HepG2 (cell line): ENCODE data around the gene VWA7. TPM values are rescaled to one million over a fixed set of nuclear protein-coding genes. Genes with fewer than 3 reads are reported as not detected.

Experiments used
- CHCHD3 ChIP-seq: sonication (generic); formaldehyde crosslinking; IDR thresholded peaks from 2 replicates; pipeline ENCODE4 v1.8.0; 2022; ENCODE audit warnings: mild to moderate bottlenecking, missing genetic modification reagents, moderate library complexity
- CHD4 ChIP-seq: fragments of 200-600 bp; sonication (generic); IDR thresholded peaks from 2 replicates; pipeline ENCODE4 v1.7.0; 2017; ENCODE audit warnings: mild to moderate bottlenecking, low read length, borderline replicate concordance
- GABPB1 ChIP-seq: IDR thresholded peaks from 2 replicates; pipeline ENCODE4 v1.6.1; 2016; ENCODE audit warnings: mild to moderate bottlenecking, missing genetic modification reagents, moderate library complexity, missing compliant biosample characterization
- GTF2F1 ChIP-seq: fragments of 150-350 bp; IDR thresholded peaks from 2 replicates; pipeline ENCODE4 v1.6.1; 2014; ENCODE audit warnings: low read length
- HOXA5 ChIP-seq: sonication (generic); formaldehyde crosslinking; IDR thresholded peaks from 2 replicates; pipeline ENCODE4 v1.4.0; 2020; ENCODE audit warnings: missing genetic modification reagents
- KLF9 ChIP-seq: IDR thresholded peaks from 2 replicates; pipeline ENCODE4 v1.6.1; 2016; ENCODE audit warnings: low read depth
- MZF1 ChIP-seq: sonication (generic); formaldehyde crosslinking; IDR thresholded peaks from 2 replicates; pipeline ENCODE4 v1.8.1; 2023; ENCODE audit warnings: mild to moderate bottlenecking, missing genetic modification reagents, borderline replicate concordance
- NFIB ChIP-seq: sonication (generic); formaldehyde crosslinking; IDR thresholded peaks from 2 replicates; pipeline ENCODE4 v1.9.0; 2021; ENCODE audit warnings: missing genetic modification reagents, mild to moderate bottlenecking, borderline replicate concordance
- NR1H2 ChIP-seq: sonication (generic); formaldehyde crosslinking; IDR thresholded peaks from 2 replicates; pipeline ENCODE4 v1.8.1; 2022; ENCODE audit warnings: low read depth, missing genetic modification reagents, borderline replicate concordance
- PITX1 ChIP-seq: sonication (generic); formaldehyde crosslinking; IDR thresholded peaks from 2 replicates; pipeline ENCODE4 v1.5.1; 2020; ENCODE audit warnings: mild to moderate bottlenecking, missing genetic modification reagents
- SETDB1 ChIP-seq: sonication (generic); formaldehyde crosslinking; IDR thresholded peaks from 2 replicates; pipeline ENCODE4 v1.5.1; 2020; ENCODE audit warnings: missing genetic modification reagents, mild to moderate bottlenecking, borderline replicate concordance
- TCF7L2 ChIP-seq: IDR thresholded peaks from 2 replicates; pipeline ENCODE4 v1.6.1; 2011; ENCODE audit warnings: mild to moderate bottlenecking, low read depth, low read length, moderate library complexity
- ZBTB21 ChIP-seq: sonication (generic); formaldehyde crosslinking; IDR thresholded peaks from 2 replicates; pipeline ENCODE4 v1.4.0; 2020; ENCODE audit warnings: missing genetic modification reagents
- ZFYVE20 ChIP-seq: sonication (generic); formaldehyde crosslinking; IDR thresholded peaks from 2 replicates; pipeline ENCODE4 v1.8.0; 2023; ENCODE audit warnings: low read depth, mild to moderate bottlenecking, moderate library complexity, missing genetic modification reagents, borderline replicate concordance
- ZNF292 ChIP-seq: sonication (generic); formaldehyde crosslinking; IDR thresholded peaks from 2 replicates; pipeline ENCODE4 v1.8.1; 2022; ENCODE audit warnings: mild to moderate bottlenecking, low read depth, missing genetic modification reagents, borderline replicate concordance
- ZNF331 ChIP-seq: sonication (generic); formaldehyde crosslinking; IDR thresholded peaks from 2 replicates; pipeline ENCODE4 v1.4.0; 2020; ENCODE audit warnings: missing genetic modification reagents
- ZNF563 ChIP-seq: sonication (generic); formaldehyde crosslinking; IDR thresholded peaks from 2 replicates; pipeline ENCODE4 v1.8.0; 2022; ENCODE audit warnings: mild to moderate bottlenecking, moderate library complexity, missing genetic modification reagents
- ZNF7 ChIP-seq: IDR thresholded peaks from 2 replicates; pipeline ENCODE4 v1.6.1; 2016; ENCODE audit warnings: missing biosample characterization, missing genetic modification reagents
- ZNF720 ChIP-seq: sonication (generic); formaldehyde crosslinking; IDR thresholded peaks from 2 replicates; pipeline ENCODE4 v1.4.0; 2020; ENCODE audit warnings: missing genetic modification reagents
- ZSCAN9 ChIP-seq: IDR thresholded peaks from 2 replicates; pipeline ENCODE4 v1.6.1; 2016; ENCODE audit warnings: borderline replicate concordance
- polyA plus RNA-seq, 8 experiments: library from polyadenylated mRNA; depleted of rRNA in 3 of 8; stranded (reverse) in 7 of 8; unstranded in 1 of 8; fragments of >200 nt; fragmentation: Illumina TruSeq in 4 of 8; extraction: Trizol in 4 of 8; gene quantifications; 2 replicates each; pipeline versions ENCODE4 v1.2.1 to v1.2.3, GENCODE V29; 2011 to 2016; ENCODE audit warnings: low read depth in 4 of 8, missing spikeins in 1 of 8, mixed read lengths in 1 of 8; ENCODE audit not compliant: insufficient read depth in 1 of 8
- total RNA-seq, 5 experiments: library from RNA; depleted of rRNA; stranded (reverse); fragments of >200 nt; fragmentation: Illumina TruSeq; extraction: Trizol; gene quantifications; 2 replicates each; pipeline ENCODE4 v1.2.3, GENCODE V29; 2016; ENCODE audit warnings: low read depth in 1 of 5
- TF ChIP-seq, protein P1 (sequence below): sonication (generic); formaldehyde crosslinking; IDR thresholded peaks from 2 replicates; pipeline ENCODE4 v1.4.0; 2020; ENCODE audit warnings: missing genetic modification reagents
- TF ChIP-seq, protein P2 (sequence below): sonication (generic); formaldehyde crosslinking; IDR thresholded peaks from 2 replicates; pipeline ENCODE4 v1.9.0; 2022; ENCODE audit warnings: missing genetic modification reagents, mild to moderate bottlenecking, borderline replicate concordance
- TF ChIP-seq, protein P3 (sequence below): sonication (generic); formaldehyde crosslinking; IDR thresholded peaks from 2 replicates; pipeline ENCODE4 v1.4.0; 2020; ENCODE audit warnings: missing genetic modification reagents

Gene VWA7
- total and polyA plus RNA-seq, 2 of the 13 experiments (the other 11 are each of a cell fraction or from before 2014, with no cell fraction given), result 0.86 to 3.3 TPM

DNA sequence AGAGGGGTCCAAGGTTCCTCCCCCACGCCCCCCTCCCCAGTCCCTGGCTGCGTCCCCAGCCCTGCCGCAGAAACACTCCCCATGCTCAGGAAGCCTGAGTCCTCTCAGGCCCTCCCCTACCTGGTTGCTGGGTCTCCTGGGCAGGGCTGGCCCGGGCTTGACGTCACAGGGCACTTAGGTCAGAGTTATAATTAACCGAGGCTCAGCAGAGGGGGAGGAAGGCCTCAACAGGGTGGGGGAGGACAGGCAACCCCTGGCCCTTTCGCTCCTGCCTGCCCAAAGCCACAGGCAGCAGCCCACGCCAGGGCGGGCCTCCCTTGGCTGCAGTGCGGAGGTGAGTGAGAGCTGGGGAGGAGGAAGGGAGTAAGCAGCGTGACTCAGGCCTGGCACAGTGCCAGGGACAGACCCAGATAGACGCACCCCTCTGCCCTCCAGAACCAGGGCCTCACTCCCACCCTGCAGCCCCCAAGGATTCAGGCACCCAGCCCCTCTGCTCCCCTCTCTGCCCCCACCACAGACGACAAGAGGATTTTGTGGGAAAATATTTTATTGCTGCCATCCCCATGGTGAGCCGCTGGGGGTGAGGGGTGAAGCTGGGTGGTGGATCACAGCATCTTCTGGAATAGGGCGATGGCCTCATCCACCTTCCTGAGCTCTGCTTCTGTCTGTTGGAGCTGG is at the start of gene VWA7 (continued):
- TF ChIP-seq, protein P1, sequence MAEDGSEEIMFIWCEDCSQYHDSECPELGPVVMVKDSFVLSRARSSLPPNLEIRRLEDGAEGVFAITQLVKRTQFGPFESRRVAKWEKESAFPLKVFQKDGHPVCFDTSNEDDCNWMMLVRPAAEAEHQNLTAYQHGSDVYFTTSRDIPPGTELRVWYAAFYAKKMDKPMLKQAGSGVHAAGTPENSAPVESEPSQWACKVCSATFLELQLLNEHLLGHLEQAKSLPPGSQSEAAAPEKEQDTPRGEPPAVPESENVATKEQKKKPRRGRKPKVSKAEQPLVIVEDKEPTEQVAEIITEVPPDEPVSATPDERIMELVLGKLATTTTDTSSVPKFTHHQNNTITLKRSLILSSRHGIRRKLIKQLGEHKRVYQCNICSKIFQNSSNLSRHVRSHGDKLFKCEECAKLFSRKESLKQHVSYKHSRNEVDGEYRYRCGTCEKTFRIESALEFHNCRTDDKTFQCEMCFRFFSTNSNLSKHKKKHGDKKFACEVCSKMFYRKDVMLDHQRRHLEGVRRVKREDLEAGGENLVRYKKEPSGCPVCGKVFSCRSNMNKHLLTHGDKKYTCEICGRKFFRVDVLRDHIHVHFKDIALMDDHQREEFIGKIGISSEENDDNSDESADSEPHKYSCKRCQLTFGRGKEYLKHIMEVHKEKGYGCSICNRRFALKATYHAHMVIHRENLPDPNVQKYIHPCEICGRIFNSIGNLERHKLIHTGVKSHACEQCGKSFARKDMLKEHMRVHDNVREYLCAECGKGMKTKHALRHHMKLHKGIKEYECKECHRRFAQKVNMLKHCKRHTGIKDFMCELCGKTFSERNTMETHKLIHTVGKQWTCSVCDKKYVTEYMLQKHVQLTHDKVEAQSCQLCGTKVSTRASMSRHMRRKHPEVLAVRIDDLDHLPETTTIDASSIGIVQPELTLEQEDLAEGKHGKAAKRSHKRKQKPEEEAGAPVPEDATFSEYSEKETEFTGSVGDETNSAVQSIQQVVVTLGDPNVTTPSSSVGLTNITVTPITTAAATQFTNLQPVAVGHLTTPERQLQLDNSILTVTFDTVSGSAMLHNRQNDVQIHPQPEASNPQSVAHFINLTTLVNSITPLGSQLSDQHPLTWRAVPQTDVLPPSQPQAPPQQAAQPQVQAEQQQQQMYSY (CRISPR knock-in tag), result 0 out of 2 replicates have a peak, but pooled peaks have one; percentile 9
- TF ChIP-seq GTF2F1, result peak; percentile 87
- no peak for TF ChIP-seq ZFYVE20 (CRISPR knock-in tag)
- TF ChIP-seq ZNF563 (CRISPR knock-in tag), result peak; percentile 63; the same call in 1 of the 2 replicates
- TF ChIP-seq CHD4, result no peak; the same call in 1 of the 2 replicates
- no peak for TF ChIP-seq SETDB1 (CRISPR knock-in tag)
- 0 out of 2 replicates have a peak, but pooled peaks have one; percentile 28 for TF ChIP-seq HOXA5
- TF ChIP-seq NR1H2, result no peak
- TF ChIP-seq NFIB (CRISPR knock-in tag), result no peak
- TF ChIP-seq ZNF720, result no peak
- 0 out of 2 replicates have a peak, but pooled peaks have one; percentile 36 for TF ChIP-seq PITX1 (CRISPR knock-in tag)
- TF ChIP-seq, protein P2, sequence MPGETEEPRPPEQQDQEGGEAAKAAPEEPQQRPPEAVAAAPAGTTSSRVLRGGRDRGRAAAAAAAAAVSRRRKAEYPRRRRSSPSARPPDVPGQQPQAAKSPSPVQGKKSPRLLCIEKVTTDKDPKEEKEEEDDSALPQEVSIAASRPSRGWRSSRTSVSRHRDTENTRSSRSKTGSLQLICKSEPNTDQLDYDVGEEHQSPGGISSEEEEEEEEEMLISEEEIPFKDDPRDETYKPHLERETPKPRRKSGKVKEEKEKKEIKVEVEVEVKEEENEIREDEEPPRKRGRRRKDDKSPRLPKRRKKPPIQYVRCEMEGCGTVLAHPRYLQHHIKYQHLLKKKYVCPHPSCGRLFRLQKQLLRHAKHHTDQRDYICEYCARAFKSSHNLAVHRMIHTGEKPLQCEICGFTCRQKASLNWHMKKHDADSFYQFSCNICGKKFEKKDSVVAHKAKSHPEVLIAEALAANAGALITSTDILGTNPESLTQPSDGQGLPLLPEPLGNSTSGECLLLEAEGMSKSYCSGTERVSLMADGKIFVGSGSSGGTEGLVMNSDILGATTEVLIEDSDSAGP (CRISPR knock-in tag), result peak; percentile 84
- no peak for TF ChIP-seq CHCHD3 (CRISPR knock-in tag)
- TF ChIP-seq ZNF331, result peak; percentile 93
- no peak for TF ChIP-seq MZF1
- TF ChIP-seq KLF9 (CRISPR knock-in tag), result peak; percentile 55; the same call in 1 of the 2 replicates
- no peak for TF ChIP-seq ZNF7 (CRISPR knock-in tag)
- TF ChIP-seq TCF7L2, result no peak
- peak; percentile 52 for TF ChIP-seq ZNF292 (CRISPR knock-in tag)
- TF ChIP-seq GABPB1 (CRISPR knock-in tag), result peak; percentile 74
- TF ChIP-seq, protein P3, sequence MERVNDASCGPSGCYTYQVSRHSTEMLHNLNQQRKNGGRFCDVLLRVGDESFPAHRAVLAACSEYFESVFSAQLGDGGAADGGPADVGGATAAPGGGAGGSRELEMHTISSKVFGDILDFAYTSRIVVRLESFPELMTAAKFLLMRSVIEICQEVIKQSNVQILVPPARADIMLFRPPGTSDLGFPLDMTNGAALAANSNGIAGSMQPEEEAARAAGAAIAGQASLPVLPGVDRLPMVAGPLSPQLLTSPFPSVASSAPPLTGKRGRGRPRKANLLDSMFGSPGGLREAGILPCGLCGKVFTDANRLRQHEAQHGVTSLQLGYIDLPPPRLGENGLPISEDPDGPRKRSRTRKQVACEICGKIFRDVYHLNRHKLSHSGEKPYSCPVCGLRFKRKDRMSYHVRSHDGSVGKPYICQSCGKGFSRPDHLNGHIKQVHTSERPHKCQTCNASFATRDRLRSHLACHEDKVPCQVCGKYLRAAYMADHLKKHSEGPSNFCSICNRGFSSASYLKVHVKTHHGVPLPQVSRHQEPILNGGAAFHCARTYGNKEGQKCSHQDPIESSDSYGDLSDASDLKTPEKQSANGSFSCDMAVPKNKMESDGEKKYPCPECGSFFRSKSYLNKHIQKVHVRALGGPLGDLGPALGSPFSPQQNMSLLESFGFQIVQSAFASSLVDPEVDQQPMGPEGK (CRISPR knock-in tag), result peak; percentile 92
- TF ChIP-seq ZSCAN9 (CRISPR knock-in tag), result 0 out of 2 replicates have a peak, but pooled peaks have one; percentile 21
- peak; percentile 91 for TF ChIP-seq ZBTB21 (CRISPR knock-in tag)
